NCI-H146 treated with DMSO at 0.1 percent for 48 hours (cell line): ENCODE results near the gene PTP4A1.
A peak's percentile ranks its signal among the peaks of the same experiment; 100 is the strongest.
"Not testable (repeated sequence)": the region's sequence is repeated elsewhere in the genome, so short reads cannot be mapped to it uniquely, and the experiment has no call there.

Source experiments
- DNase-seq: peaks from one replicate; lab custom pipeline; 2025; ENCODE audit not compliant: unreplicated experiment; lab: John Stamatoyannopoulos, UW

PTP4A1 gene

GRCh38 chr6:63572044-63572746 is at the start of gene PTP4A1, which contains the start of gene LOC128125822:
Gene PTP4A1 (plus strand): TSS chr6:63572480. CDS start chr6:63576881, 4,401 bp downstream.
Gene LOC128125822 (plus strand): TSS chr6:63572480.
- DNase-seq = peak; percentile 91

- DNase-seq = not testable (repeated sequence)
Measured at GRCh38 chr6:63522911-63523287, 49.4 kb upstream of the PTP4A1 start.

GRCh38 chr6:63523630-63524029 is 48.6 kb upstream of the PTP4A1 start:
- no peak for DNase-seq

- DNase-seq = no peak
Measured at GRCh38 chr6:63525186-63525878, 46.9 kb upstream of the PTP4A1 start.

- no peak for DNase-seq
Measured at GRCh38 chr6:63526931-63527330, 45.3 kb upstream of the PTP4A1 start.

GRCh38 chr6:63527658-63528514 is 44.4 kb upstream of the PTP4A1 start:
- DNase-seq = no peak

GRCh38 chr6:63529498-63529897 is 42.8 kb upstream of the PTP4A1 start:
- DNase-seq = no peak

GRCh38 chr6:63530182-63530581 is 42.1 kb upstream of the PTP4A1 start:
- DNase-seq = no peak

GRCh38 chr6:63530991-63531390 is 41.3 kb upstream of the PTP4A1 start:
- DNase-seq = no peak

- no peak for DNase-seq
Measured at GRCh38 chr6:63533026-63533425, 39.3 kb upstream of the PTP4A1 start.

- DNase-seq = no peak
Measured at GRCh38 chr6:63533952-63534351, 38.3 kb upstream of the PTP4A1 start.

- no peak for DNase-seq
Measured at GRCh38 chr6:63537201-63537958, 34.9 kb upstream of the PTP4A1 start.

- no peak for DNase-seq
Measured at GRCh38 chr6:63537959-63538300, 34.4 kb upstream of the PTP4A1 start.

GRCh38 chr6:63538550-63538949 is 33.7 kb upstream of the PTP4A1 start:
- DNase-seq = no peak

- no peak for DNase-seq
Measured at GRCh38 chr6:63543001-63543400, 29.3 kb upstream of the PTP4A1 start.

- DNase-seq = no peak
Measured at GRCh38 chr6:63543982-63544381, 28.3 kb upstream of the PTP4A1 start.

- no peak for DNase-seq
Measured at GRCh38 chr6:63546236-63546635, 26.0 kb upstream of the PTP4A1 start.

GRCh38 chr6:63546697-63547096 is 25.6 kb upstream of the PTP4A1 start:
- no peak for DNase-seq

GRCh38 chr6:63549076-63549475 is 23.2 kb upstream of the PTP4A1 start:
- DNase-seq = no peak

GRCh38 chr6:63553208-63553607 is 19.1 kb upstream of the PTP4A1 start:
- DNase-seq = no peak

GRCh38 chr6:63553900-63554299 is 18.4 kb upstream of the PTP4A1 start:
- DNase-seq = no peak
